NCI-H1417 (cell line): ENCODE data around the gene LOXL3.
"Not testable (repeated sequence)": the region's sequence is repeated elsewhere in the genome, so short reads cannot be mapped to it uniquely, and the experiment has no call there.

Experiments used
- DNase-seq, 3 experiments: peaks; one replicate each; lab custom pipeline; 2025; lab: John Stamatoyannopoulos, UW

Gene LOXL3

GRCh38 chr2:74491648-74492544 is 61.8 kb downstream of the LOXL3 start:
- DNase-seq = no peak

GRCh38 chr2:74489906-74490305 is 63.8 kb downstream of the LOXL3 start:
- no peak for DNase-seq

DNA sequence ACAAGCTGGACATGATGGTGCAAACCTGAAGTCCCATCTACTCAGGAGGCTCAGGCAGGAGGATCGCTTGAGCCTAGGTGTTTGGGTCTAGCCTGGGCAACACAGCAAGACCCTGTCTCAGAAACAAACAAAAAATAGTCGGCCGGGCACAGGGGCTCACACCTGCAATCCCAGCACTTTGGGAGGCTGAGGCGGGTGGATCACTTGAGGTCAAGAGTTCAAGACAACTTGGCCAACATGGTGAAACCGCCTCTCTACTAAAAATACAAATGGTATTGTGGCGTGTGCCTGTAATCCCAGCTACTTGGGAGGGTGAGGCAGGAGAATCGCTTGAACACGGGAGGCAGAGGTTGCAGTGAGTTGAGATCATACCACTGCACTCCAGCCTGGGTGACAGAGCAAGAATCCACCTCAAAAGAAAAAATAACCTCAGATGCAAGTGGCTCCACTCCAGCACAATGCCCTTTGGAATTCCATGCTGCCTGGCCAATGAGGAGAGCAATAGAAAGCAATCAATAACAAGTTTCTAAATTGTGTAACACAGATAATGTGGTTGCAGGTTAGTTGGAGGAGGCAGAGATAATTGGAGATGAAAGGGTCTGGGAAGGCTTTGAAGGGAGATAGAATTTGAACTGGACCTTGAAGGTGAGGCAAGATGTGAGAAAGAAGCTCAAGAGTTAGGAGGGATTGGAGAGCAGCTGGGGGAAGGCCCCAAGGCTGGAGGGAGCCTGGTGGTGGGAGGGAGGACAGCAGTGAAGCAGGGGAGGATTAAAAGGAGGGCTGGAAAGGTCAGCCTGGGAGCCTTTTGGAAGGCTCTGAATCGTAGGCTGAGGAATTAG is 64.9 kb downstream of the LOXL3 start:
- DNase-seq = no peak

GRCh38 chr2:74486141-74486540 is 67.6 kb downstream of the LOXL3 start:
- DNase-seq = no peak

GRCh38 chr2:74483675-74484164 is 70.0 kb downstream of the LOXL3 start:
- DNase-seq = not testable (repeated sequence)

DNA sequence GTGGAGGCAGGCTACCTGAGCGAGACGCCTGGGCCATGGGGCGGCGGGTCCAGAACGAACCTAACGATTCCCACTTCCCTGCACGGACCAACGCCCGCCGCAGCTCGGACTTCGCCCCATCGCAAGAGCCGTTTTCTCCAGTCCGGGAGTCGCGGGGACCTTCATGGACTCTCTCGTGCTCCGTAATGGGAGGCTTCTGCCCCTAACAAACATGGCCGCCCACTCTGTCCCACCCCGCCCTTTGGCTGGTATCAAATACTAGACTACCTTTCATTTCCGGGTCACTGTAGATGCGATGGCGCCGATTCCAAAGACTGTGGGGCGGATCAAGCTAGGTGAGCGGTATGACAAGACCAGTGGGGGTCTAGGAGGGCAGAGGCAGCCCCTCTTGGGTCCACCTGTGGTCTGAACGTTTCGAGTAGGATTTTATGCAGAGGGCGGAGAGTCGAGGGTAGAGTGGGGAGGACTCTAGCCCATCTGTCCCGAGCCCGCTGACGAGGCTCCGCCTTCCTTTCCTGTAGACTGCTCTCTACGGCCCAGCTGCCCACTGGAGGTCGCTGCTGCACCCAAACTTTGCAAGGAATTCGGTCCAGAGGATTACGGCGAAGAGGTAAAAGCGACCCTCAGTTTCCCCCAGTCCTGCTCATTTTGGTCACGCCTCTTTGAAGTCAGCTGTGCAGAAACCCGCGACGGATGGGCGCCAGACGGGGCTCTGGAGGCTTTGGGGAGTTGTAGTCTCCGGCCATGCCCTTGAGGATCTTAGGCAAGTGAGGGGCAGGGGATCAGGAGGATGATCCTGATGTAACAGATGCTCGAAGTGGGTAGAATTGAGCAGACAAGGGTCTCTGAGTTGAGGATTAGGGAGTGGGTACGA is 70.7 kb downstream of the LOXL3 start, which contains the start of the genes CCDC142 and TTC31:
CCDC142 (minus strand) TSS at position 198 of the 874 bp plus-strand sequence; CDS start at position 37, 161 bp downstream.
TTC31 (plus strand) TSS at position 281 of the 874 bp plus-strand sequence; CDS start at position 296, 15 bp downstream.
- peak; percentile 84 to 99 (median 99) for DNase-seq
